ENCODE data around the gene RBM12.
A peak's percentile ranks its signal among the peaks of the same experiment; 100 is the strongest.

RBM12 gene

GRCh38 chr20:35615667-35616464, 48.8 kb downstream of the RBM12 start, which contains the start of gene SPAG4:
Gene SPAG4, plus strand, starts transcription at chr20:35615829. Its CDS starts 175 bp downstream, at chr20:35616004.
- CTCF ChIA-PET = interaction anchor here (0.6 to 1.5 kb wide), 3 partner anchors 12 to 337 kb away, joined by 3 to 4 read pairs (median 3); no protein-coding TSS in a partner anchor
- peak; percentile 68 for TF ChIP-seq ZNF600 (tag by site-specific recombination; IDR thresholded peaks at IDR 0.05)
- no peak for TF ChIP-seq ZNF184 (tag by site-specific recombination; IDR thresholded peaks at IDR 0.05)
- no peak for TF ChIP-seq ZNF544 (tag by site-specific recombination; IDR thresholded peaks at IDR 0.05)
- TF ChIP-seq, protein P1, sequence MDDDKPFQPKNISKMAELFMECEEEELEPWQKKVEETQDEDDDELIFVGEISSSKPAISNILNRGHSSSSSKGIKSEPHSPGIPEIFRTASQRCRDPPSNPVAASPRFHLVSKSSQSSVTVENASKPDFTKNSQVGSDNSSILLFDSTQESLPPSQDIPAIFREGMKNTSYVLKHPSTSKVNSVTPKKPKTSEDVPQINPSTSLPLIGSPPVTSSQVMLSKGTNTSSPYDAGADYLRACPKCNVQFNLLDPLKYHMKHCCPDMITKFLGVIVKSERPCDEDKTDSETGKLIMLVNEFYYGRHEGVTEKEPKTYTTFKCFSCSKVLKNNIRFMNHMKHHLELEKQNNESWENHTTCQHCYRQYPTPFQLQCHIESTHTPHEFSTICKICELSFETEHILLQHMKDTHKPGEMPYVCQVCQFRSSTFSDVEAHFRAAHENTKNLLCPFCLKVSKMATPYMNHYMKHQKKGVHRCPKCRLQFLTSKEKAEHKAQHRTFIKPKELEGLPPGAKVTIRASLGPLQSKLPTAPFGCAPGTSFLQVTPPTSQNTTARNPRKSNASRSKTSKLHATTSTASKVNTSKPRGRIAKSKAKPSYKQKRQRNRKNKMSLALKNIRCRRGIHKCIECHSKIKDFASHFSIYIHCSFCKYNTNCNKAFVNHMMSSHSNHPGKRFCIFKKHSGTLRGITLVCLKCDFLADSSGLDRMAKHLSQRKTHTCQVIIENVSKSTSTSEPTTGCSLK (tag by site-specific recombination; IDR thresholded peaks at IDR 0.05) = no peak
- TF ChIP-seq ZNF16 (tag by site-specific recombination; IDR thresholded peaks at IDR 0.05; ENCODE audit: low read depth) = no peak
- TF ChIP-seq ZNF23 (tag by site-specific recombination; IDR thresholded peaks at IDR 0.05; ENCODE audit: borderline replicate concordance) = no peak
- TF ChIP-seq, protein P2, sequence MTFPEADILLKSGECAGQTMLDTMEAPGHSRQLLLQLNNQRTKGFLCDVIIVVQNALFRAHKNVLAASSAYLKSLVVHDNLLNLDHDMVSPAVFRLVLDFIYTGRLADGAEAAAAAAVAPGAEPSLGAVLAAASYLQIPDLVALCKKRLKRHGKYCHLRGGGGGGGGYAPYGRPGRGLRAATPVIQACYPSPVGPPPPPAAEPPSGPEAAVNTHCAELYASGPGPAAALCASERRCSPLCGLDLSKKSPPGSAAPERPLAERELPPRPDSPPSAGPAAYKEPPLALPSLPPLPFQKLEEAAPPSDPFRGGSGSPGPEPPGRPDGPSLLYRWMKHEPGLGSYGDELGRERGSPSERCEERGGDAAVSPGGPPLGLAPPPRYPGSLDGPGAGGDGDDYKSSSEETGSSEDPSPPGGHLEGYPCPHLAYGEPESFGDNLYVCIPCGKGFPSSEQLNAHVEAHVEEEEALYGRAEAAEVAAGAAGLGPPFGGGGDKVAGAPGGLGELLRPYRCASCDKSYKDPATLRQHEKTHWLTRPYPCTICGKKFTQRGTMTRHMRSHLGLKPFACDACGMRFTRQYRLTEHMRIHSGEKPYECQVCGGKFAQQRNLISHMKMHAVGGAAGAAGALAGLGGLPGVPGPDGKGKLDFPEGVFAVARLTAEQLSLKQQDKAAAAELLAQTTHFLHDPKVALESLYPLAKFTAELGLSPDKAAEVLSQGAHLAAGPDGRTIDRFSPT (tag by site-specific recombination; IDR thresholded peaks at IDR 0.05) = peak; percentile 64; the same call in 1 of the 2 replicates
- TF ChIP-seq ZXDB (tag by site-specific recombination; IDR thresholded peaks at IDR 0.05) = peak; percentile 87
- no peak for TF ChIP-seq ZNF350 (tag by site-specific recombination; IDR thresholded peaks at IDR 0.05)
- TF ChIP-seq SP2 (tag by site-specific recombination; IDR thresholded peaks at IDR 0.05) = no peak; the same call in 1 of the 2 replicates
- TF ChIP-seq ZNF548 (tag by site-specific recombination; IDR thresholded peaks at IDR 0.05) = no peak
- TF ChIP-seq BCL11A (tag by site-specific recombination; IDR thresholded peaks at IDR 0.05; ENCODE audit: low read depth) = no peak; the same call in 1 of the 2 replicates
- no peak for TF ChIP-seq MEIS1 (CRISPR knock-in tag; IDR thresholded peaks at IDR 0.05; ENCODE audit: borderline replicate concordance)
- peak; percentile 59; the same call in 1 of the 2 replicates for TF ChIP-seq ZNF24 (tag by site-specific recombination; IDR thresholded peaks at IDR 0.05)
- TF ChIP-seq ZNF558 (tag by site-specific recombination; IDR thresholded peaks at IDR 0.05) = no peak
- TF ChIP-seq ZNF664 (tag by site-specific recombination; IDR thresholded peaks at IDR 0.05) = no peak
- TF ChIP-seq ZNF169 (tag by site-specific recombination; IDR thresholded peaks at IDR 0.05) = peak; percentile 45; the same call in 1 of the 2 replicates
- TF ChIP-seq HOXD13 (CRISPR knock-in tag; IDR thresholded peaks at IDR 0.05; ENCODE audit: borderline replicate concordance) = no peak
- no peak for TF ChIP-seq ZNF280D (tag by site-specific recombination; IDR thresholded peaks at IDR 0.05)
- no peak for TF ChIP-seq ZNF221 (tag by site-specific recombination; IDR thresholded peaks at IDR 0.05; ENCODE audit: borderline replicate concordance)
- peak; percentile 94 for TF ChIP-seq ZEB2 (tag by site-specific recombination; IDR thresholded peaks at IDR 0.05)
- no peak for TF ChIP-seq ZNF658 (tag by site-specific recombination; IDR thresholded peaks at IDR 0.05)
- no peak for TF ChIP-seq PRDM1 (tag by site-specific recombination; IDR thresholded peaks at IDR 0.05)
- no peak for TF ChIP-seq ZNF596 (tag by site-specific recombination; IDR thresholded peaks at IDR 0.05)
- TF ChIP-seq ZNF302 (tag by site-specific recombination; IDR thresholded peaks at IDR 0.05; ENCODE audit: low read depth) = no peak
- peak; percentile 42; the same call in 1 of the 2 replicates for TF ChIP-seq ZNF324 (tag by site-specific recombination; IDR thresholded peaks at IDR 0.05)
- TF ChIP-seq ZBTB10 (tag by site-specific recombination; IDR thresholded peaks at IDR 0.05) = peak; percentile 88; the same call in 1 of the 2 replicates

More at GRCh38 chr20:35615667-35616464, 48.8 kb downstream of the RBM12 start, which contains the start of gene SPAG4:
- Histone ChIP-seq H3K4me1 (ENCODE audit: control insufficient read depth, insufficient read depth, low read length) (no peaks in the 10 kb centered on the region), H3K36me3 (ENCODE audit: control insufficient read depth in 2 of 2, insufficient read depth in 1 of 2, low read length in 2 of 2) (peaks cover 0 to 3% of the 10 kb centered on the region in 2 experiments; a peak in 1 of 3 replicates), H3K4me3 (ENCODE audit: low read depth, low read length) (peak within 1 kb of the TSS; percentile 42), H3K9me3 (ENCODE audit: control insufficient read depth, insufficient read depth, low read depth, low read length) (no peaks in the 10 kb centered on the region), H3K27ac (ENCODE audit: extremely low read depth, low read depth, low read length) (peak within 1 kb of the TSS; percentile 66)
- POLR2A ChIA-PET = interaction anchor here (0.6 to 1.8 kb wide), 15 partner anchors 9 to 1130 kb away, joined by 3 to 20 read pairs (median 5); partner anchors contain the start of genes CEP250, CPNE1, ERGIC3 and NDRG3

All from HEK293 (cell line).